DMS79 treated with DMSO at 0.1 percent for 48 hours (cell line): ENCODE data around the gene PPP1R12A.
"Not testable (repeated sequence)": the region's sequence is repeated elsewhere in the genome, so short reads cannot be mapped to it uniquely, and the experiment has no call there.

Source experiments
- DNase-seq: peaks from one replicate; lab custom pipeline; 2025; lab: John Stamatoyannopoulos, UW

The PPP1R12A gene

DNA sequence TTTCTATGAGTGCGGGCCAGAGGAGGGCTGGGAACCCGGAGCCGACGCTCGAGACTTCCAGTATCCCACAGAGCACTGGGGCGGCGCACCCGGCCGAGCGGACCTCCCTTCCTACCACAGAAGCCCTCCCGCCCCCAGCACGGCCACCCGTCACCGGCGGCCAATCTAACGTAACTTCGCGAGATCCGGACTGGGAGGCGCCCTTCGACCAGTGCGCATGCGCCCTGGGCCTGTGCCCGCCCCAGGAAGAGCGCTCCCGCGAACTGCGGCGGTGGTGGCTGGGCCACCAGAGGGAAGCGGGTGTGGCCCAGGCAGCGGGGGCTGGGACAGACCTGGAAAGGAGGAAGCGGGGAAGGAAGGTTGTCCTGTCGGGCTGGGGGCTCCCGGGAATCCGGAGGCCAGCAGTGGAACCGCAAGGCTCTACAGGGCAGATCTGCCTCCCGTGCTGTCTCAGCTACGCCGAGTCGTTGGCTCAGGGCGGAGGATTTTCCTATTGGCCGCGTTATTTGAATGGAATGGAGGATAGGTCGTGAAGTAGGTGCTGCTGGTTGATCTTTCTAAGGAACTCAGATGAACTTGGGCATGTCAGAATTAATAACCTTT is at the start of gene PPP1R12A:
Gene PPP1R12A (minus strand): TSS at position 77 of the 603 bp plus-strand sequence. CDS start 166 bp downstream, outside the sequence.
- DNase-seq = peak; percentile 96

DNA sequence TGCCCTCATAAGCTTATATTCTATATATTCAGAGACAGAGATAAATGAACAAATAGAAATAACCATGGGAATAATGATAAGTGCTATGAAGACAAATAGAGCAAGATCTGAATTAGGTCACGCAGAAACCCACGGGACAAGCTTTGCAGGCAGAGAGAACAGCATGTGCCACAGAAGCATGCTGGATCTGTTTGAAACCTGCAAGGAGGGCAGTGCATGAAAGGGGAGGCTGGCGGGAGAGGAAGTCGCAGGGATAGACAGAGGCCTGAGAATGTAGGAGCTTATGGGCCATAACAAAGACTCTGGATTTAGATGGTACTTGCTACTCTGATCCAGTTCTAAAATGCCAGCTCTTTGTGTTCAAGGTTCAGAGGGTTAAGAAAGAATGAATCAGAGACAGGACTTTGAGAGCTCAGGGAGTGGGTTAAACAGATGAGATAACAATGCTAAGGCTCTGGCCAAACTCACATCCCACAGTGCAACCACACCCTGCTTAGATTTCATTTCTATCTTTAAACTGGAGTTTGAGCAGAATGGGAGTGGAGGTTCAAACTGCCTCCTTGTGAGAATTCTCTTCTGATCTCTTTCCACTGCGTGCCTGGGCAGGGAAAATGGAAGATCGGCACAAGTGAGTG is 49.2 kb upstream of the PPP1R12A start:
- DNase-seq = no peak

GRCh38 chr12:79983492-79983891 is 48.6 kb upstream of the PPP1R12A start:
- peak; percentile 19 for DNase-seq

DNA sequence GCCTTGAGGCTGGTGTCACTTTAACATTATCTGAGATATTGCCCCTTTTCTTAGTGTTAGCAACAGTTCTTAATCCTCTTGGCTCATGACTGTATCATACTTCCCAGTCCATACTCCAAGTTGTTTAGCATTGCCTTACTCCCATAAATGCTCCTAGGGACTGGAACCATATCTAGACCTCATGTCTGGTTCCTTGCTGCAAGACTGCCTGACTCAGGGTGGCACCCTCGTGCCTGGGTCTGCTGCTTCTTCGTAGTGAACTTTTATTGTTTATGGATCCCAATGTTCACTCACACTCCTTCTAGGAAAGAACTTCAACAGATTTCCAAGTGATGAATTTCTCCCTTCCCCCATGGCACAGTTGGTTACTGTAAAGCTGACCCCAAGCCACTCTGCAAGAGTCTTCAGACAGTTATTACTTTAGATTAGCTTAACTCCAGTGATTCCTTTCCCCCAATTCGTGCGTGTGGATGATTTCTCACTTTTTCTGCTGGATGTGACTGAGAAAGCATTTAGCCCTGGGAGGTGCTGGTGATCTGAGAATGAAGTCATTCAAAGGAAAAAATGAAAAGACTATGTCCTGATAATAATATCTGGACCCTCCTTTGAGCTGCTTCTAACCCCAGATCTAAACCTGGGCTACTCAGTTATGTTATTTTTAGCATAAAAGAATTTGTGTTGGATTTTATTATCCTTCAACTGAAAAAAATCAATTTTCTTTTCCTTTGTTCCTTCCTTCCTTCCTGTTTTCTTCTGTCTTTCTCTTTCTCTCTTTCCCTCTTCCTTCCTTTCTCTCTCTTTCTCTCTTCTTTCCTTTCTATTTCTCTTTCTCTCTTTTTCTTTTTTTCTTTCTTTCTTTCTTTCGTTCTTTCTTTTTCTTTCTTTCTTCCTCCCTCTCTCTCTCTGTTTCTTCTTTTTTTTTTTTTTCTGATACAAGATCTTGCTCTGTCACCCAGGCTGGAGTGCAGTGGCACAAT is 47.5 kb upstream of the PPP1R12A start:
- no peak for DNase-seq

DNA sequence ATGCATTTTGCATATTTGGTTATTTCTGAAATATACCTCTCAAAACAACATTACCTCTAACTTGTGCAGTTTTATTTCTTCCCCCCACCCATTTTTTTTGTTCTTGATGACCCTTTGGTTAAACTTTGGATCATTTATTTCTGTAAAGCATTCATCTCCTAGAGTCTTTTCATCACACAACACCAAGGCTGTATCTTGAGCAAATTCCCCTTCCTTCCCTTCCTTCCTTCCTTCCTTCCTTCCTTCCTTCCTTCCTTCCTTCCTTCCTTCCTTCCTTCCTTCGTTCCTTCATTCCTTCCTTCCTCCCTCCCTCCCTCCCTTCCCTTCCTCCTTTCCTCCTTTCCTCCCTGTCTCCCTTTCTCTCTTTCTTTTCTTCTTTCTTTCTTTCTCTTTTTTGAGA is 43.8 kb upstream of the PPP1R12A start:
- DNase-seq = no peak

DNA sequence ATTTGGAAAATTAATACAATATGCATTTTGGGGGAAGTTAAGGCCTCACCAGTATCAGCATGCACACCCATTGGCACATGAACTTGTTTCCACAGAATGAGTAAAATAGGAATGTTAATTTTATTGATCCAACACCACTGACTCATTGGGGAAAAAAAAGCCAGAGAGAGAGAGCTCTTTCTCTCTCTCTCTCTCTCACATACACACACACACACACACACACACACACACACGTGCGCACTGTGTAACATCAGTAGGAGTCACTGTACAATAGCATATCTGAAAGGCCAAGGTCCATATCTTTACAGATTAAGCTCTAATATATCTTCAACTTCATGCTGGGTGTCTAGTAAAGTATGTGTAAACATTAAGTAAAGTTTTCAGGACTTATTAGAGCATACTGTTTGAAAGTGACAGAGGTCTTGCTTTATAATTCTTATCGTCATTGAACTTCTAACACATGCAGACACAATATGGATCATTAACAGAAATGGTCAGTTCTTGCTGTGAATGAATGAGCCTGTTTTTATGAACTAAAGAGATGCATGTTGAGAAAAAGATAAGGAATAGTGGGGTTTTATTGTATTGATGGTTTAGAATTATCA is 43.1 kb upstream of the PPP1R12A start:
- not testable (repeated sequence) for DNase-seq

GRCh38 chr12:79975143-79975542 is 40.2 kb upstream of the PPP1R12A start:
- no peak for DNase-seq

GRCh38 chr12:79973801-79974200 is 38.9 kb upstream of the PPP1R12A start:
- no peak for DNase-seq

DNA sequence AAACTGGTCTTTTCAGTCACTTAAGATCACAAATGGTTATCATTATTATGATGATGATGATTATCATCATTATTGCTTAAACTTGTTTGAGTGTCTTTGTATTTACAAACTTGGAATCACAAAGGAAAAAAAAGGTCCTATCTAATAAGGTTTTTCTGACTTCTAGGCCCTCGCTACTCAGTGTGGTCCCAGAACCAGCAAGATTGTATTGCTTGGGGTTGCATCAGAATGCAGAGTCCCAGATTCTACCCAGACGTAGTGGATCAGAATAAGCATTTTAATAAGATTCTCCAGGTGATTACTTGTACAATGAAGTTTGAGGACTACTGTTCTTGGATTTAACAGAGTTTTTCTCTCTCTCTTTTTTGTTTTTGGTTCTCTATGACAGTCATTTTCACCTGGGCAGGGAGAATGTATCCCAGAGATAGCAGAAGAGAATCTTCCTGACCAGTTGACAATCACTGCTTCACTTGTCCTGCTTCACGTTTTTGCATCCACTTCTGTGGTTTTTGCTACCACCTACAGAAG is 29.3 kb upstream of the PPP1R12A start:
- DNase-seq = no peak

GRCh38 chr12:79961411-79961810 is 26.5 kb upstream of the PPP1R12A start:
- peak; percentile 90 for DNase-seq

GRCh38 chr12:79959484-79959883 is 24.6 kb upstream of the PPP1R12A start:
- DNase-seq = no peak

DNA sequence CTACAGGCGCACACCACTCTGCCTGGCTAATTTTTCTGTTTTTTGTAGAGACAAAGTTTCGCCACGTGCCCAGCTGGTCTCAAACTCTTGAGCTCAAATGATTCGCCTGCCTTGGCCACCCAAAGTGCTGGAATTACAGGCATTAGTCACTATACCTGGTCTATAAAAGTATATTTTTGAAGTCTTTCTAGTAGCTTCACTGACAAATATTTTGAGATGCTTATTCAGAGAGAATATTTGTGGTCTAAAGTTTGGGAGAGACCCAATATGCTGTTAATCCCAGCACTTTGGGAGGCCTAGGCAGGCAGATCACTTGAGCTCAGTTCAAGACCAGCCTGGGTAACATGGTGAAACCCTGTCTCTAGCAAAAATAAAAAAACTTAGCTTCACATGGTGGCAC is 22.0 kb upstream of the PPP1R12A start:
- no peak for DNase-seq

DNA sequence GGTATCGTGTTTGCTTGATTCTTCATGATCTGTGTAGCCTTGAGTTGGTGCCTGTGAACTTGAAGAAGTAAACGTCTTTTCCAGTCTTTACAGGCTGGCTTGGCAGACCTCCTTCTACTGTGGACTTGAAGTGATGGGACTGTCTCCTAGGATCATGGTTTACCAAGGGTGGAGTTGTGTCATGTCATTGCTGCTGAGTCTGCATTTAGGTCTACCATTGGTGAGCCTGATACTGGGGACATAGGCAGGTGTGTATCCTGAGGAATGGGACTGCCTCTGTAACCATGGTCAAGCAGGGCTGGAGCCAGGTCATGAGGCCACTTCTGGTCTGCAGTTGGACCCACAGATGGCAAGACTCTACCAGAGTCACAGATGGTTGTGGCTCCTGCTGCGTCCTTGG is 20.7 kb upstream of the PPP1R12A start:
- DNase-seq = no peak

GRCh38 chr12:79954037-79954610 is 19.2 kb upstream of the PPP1R12A start:
- no peak for DNase-seq

- no peak for DNase-seq
Measured at GRCh38 chr12:79949098-79949497, 14.2 kb upstream of the PPP1R12A start.

DNA sequence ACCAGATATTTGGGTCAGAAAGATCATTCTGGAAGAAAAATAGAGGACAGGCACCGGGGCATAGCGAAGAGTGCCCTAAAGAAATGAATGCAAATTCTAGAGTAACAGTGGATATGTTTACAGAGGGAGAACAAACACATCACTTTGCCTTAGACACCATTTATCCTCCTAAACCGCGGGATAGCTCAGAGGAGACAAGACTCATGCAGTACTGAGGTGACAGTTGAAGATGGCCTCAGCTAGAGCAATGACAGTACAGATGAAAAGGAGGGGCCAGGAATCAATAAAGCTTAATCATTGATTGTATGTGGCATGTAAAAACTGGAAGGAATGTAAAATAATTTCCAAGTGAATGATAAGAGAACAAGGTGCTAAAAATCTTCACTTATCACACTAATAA is 10.5 kb upstream of the PPP1R12A start:
- DNase-seq = no peak

DNA sequence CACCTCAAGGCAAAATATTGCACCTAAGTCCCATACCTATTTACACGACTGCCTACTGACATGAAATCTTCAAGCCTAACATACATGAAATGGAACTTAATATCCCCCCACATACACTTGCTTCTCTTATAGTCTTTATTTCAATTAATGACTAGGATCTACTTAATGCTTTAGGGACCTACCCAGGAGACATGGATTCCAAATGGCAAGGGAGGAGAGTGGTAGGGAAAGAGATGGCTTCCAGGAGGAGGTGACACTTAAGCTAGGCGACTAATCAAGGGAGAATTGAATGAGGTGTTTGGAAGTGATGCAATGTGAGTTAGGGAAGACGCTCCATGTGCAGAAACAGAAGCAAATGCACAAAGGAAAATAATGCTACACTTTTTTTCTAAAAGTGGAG is 9.7 kb upstream of the PPP1R12A start:
- no peak for DNase-seq

GRCh38 chr12:79942846-79943245 is 7.9 kb upstream of the PPP1R12A start:
- DNase-seq = not testable (repeated sequence)

DNA sequence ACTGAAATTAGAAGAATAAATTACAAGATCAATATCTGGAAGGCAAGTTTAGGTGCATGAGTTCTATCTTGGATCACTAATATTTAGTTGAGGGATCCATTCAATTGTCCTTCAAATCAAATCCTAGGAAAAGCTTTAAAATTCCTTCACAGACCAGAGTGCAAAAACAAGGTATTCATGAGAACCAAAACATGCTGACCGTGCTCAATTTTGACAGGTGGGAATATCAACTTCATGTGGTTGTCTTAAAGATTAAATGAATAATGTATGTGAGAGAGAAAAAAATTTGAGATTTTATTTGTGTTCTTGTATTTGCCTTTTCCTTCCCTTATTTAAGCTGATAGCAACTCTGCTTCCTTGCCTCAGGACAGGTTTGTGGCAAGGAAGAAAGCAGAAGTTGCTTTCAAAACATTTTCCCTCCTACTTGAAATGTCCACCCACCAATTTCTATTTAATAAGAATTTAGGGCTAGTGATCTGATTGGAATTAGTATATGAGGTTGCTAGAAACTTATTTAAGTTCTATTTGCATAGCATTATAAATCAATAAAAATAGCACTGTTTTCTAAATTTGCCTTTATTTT is 4.9 kb upstream of the PPP1R12A start:
- DNase-seq = no peak

DNA sequence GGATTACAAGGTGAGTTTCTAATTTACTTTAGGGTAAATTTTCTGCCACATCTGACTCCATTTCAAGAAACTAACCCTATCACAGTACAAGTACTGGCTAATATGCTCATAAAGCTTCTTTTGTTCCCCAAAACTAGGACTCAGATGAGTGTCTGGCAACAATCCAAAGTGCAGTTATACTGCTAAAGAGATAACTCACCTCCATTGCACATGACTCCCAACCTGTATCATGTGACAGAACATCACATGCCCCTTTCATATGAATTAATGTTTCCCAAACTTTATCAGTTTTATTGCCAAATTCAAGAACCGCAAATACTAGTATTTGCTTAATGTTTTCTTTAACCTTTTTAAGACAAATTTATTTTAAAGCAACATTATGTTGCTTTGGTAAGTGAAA is 3.9 kb upstream of the PPP1R12A start:
- no peak for DNase-seq

DNA sequence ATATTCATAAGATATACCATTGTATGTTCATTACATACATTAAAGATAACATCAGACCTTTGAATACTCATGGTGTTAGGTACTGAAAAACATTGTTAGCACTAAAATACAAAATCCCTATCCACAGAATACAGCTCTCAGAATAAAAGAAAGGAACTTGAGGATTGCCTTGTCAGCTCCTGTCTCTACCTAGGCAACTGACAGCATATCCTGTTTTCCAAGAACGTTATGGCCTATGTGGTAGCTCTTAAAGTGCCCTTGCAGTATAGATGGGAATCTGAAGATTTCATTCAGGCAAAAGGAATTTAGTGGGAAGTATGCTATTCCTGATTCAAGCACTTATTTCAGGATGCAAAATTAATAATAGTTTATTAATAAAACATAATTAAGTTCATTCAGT is 1.8 kb upstream of the PPP1R12A start:
- no peak for DNase-seq
